SKM-1 (cell line): ENCODE data around the gene KIZ.
"Not testable (repeated sequence)": the region's sequence is repeated elsewhere in the genome, so short reads cannot be mapped to it uniquely, and the experiment has no call there.

Experiments used
- DNase-seq: peaks from one replicate; lab custom pipeline; 2025; ENCODE audit not compliant: unreplicated experiment; lab: John Stamatoyannopoulos, UW

The KIZ gene

GRCh38 chr20:21136015-21136732 lies 10.3 kb downstream of the KIZ start:
- DNase-seq = no peak

GRCh38 chr20:21137078-21137477 lies 11.2 kb downstream of the KIZ start:
- no peak for DNase-seq

- DNase-seq = no peak
Observed at GRCh38 chr20:21139881-21140566, 14.1 kb downstream of the KIZ start.

DNA sequence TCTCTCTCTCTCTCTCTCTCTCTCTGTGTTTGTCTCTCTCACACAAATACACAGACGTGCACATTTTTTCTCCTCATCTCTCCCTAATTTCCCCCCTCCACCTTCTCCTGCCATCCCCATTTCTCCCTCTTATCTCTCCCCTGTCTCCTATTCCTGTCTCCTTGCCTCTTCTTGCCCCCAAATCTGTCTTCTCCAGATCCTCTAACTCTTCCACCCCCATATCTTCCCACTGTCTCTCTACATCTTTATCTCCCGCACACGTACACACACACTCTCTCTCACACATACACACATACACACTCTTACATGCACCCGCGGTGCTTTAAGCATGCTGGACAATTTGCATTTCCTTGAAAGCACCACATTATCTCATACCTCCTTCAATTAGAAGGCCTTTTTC lies 15.9 kb downstream of the KIZ start:
- DNase-seq = no peak

DNA sequence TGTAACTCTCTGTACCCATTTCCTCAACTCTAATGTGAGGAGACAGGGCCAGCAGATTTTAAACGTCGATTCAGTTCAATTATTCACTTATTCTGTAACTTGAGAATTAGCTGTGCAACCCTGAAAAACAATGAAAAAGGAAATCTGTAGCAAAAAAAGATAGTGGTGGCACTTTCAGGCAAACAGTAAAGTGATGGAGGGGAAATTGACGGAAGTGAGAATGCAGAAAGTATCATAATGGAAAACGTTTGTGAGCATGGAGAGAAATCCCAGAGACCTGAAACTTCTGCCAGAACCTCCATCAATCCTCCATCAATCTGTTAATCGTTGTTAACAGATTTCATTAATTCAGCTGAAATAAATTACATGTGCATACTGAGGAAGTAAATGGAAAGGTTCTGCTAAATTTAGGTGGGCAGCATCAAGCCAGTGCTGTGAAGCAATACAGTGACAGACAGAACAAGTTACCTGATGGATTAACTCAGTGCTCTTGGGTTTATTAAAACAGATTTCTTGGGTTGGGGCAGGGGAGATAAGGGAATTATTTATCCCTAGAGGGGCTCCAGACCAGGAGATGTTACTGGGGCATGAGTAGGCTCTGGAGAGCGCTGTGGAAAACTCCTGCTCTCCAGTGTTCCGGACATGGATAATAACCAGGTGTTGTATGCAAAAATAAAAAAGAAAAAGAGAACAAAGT lies 17.5 kb downstream of the KIZ start:
- DNase-seq = no peak

DNA sequence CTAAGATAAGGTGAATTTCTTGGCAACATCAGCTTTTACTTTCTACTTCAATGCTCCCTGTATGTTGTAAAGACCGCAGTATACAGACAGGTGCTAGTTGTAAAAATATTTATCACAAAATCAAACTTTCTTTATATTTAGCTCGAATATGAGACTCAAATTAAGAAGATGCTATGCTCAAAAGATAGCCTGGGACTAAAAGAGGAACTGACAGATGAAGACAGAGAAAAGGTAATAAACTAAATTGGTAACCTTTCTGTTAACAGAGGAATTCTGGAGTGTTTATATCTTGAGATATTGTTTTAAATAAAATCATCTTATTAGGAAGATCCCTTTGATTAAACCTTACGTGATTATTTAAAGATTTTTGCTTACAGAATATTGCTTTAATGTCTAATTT lies 19.5 kb downstream of the KIZ start:
- no peak for DNase-seq

- DNase-seq = no peak
Observed at GRCh38 chr20:21146215-21146614, 20.3 kb downstream of the KIZ start.

- no peak for DNase-seq
Observed at GRCh38 chr20:21147593-21147992, 21.7 kb downstream of the KIZ start.

DNA sequence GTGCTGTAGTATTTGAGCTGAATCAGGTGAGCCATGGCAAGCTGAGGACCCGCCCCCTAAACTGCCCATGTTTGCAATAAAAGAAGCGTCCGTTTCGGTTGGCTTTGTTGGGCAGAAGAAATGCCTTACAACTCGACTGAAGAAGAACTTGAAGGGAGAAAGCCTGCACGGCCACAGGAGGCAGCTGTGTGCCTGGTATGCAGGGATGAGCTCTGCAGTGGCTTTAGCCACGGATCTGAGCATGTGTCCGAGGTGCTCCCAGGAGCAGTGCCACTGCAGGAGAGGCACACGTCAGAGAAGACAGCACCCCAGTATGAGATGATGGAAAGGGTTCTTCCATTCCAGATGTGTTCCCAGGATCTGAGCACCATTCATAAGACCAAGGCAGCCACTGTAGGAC lies 23.5 kb downstream of the KIZ start:
- no peak for DNase-seq

GRCh38 chr20:21151791-21152190 lies 25.9 kb downstream of the KIZ start:
- DNase-seq = no peak

DNA sequence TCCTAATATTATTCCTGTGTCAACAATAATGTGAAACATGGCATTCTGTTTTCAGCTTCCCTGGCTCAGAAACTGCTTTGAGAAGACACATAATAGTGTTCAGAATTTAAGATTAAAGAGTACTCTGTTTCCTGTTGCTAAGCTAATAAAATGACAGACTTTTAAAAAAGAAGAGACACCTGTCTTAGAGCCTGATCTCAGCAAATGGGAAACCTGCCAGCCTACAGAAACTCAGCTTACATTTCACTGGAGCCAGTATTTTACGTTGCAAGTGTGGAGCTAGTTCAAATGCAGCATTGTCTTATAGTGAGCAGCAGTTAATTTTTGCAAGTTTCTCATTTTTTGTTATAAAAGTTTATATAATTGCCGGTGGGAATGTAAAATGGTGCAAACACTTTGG lies 28.8 kb downstream of the KIZ start:
- no peak for DNase-seq

DNA sequence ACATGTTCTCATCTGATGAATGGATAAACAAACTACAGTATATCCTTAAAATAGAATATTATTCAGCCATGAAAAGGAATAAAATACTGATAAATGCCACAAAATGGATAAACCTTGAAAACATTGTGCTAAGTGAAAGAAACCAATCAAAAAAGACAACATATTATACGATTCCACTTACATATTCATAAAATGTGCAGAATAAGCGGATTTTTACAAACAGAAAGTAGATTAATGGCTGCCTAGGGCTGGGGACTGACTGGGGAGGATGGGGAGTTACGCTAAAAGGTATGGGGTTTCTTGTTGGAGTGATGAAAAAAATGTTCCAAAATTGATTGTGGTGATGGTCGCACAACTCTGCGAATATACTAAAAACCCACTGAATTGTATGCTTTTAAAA lies 29.4 kb downstream of the KIZ start:
- no peak for DNase-seq

DNA sequence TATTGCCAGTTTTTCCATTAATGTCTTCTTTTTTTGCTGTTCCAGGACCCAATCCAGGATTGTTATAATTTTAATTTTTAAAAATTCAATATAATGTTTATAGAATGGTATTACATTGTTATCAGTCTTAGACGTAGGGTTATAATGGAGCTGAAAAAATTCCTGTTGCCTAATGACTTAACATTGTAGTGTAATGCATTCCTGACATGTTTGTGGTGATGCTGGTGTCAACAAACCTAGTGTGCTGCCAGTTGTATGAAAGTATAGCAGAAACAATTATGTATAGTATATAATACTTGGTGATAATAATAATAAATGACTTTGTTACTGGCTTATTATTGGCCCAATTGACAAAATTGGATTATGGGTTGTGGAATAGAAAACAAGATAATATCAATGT lies 30.4 kb downstream of the KIZ start:
- no peak for DNase-seq

DNA sequence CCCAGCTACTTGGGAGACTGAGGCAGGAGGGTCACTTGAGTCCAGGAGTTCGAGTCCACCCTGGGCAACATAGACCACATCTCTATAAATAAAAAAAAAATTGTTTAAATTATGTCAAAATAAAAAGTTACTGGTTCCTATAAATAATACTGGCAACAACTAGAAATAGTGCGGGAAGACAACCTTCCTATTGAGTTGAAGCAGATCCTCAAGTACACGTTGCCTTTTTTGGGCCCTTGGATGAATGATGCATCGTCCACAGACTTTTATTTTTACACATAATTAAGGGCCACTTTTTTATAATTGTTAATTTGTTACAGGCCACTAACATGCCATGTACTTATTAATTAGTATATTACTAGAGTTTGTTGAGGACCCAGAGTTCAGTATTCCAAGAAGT lies 31.1 kb downstream of the KIZ start:
- DNase-seq = no peak

DNA sequence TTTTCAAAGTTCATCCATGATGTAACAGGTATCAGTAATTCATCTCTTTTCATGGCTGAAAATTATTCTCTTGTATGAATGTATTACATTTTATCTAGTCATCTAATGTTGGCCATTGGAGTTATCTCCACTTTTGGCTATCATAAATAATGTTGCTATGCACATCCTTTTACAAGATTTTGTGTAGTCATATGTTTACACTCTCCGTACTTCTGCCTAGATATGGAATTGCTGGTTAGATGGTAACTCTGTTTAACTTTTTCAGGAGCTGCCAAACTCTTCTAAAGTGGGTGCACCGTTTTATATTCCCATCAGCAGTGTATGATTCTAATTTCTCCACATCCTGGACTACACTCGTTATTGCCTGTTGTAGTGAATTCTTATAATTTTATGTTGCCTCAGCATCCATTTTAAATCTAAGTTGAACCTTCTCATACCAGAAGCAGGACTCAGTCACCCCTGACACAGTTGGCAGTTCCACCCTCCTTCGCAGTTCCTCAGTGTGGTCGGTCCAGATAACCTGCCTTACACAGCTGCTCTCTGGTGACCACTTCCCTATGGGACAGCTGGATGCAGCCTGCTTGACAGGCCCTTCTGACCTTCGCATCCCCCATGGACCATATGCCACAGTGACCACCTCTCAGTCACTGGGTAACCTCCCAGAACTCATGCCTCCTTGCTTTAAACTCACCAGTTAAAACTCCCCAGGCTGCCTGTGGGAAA lies 33.9 kb downstream of the KIZ start:
- DNase-seq = no peak

- DNase-seq = no peak
Observed at GRCh38 chr20:21161926-21162325, 36.0 kb downstream of the KIZ start.

DNA sequence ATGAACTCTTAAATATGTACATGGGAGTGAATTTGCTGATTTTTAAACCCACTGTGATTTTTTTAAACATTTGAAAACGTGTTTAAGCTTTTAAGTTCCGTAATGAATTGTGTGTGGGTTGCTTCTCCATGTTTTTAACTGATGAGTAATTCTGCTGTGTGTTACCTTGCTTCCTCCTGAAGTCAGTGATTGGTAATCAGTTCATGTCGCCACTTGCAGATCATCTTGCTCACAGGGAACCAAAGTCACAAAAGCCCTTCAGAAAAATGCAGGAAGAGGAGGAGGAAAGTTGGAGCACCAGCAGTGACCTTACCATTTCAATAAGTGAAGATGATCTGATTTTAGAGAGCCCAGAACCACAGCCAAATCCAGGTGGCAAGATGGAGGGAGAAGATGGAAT lies 36.7 kb downstream of the KIZ start:
- no peak for DNase-seq

GRCh38 chr20:21166801-21167200 lies 40.9 kb downstream of the KIZ start:
- DNase-seq = no peak

- no peak for DNase-seq
Observed at GRCh38 chr20:21167261-21167660, 41.4 kb downstream of the KIZ start.

GRCh38 chr20:21168061-21168460 lies 42.2 kb downstream of the KIZ start:
- DNase-seq = not testable (repeated sequence)

- no peak for DNase-seq
Observed at GRCh38 chr20:21172626-21173025, 46.7 kb downstream of the KIZ start.

- no peak for DNase-seq
Observed at GRCh38 chr20:21173485-21173884, 47.6 kb downstream of the KIZ start.
